ENCODE results near the gene EPC1. TPM values are rescaled to one million over a fixed set of nuclear protein-coding genes. Genes with fewer than 3 reads are reported as not detected.

Gene EPC1
- total RNA-seq, 4 donors from 2014 or later, result 25.0 to 37.9 (median 29.3) TPM

DNA sequence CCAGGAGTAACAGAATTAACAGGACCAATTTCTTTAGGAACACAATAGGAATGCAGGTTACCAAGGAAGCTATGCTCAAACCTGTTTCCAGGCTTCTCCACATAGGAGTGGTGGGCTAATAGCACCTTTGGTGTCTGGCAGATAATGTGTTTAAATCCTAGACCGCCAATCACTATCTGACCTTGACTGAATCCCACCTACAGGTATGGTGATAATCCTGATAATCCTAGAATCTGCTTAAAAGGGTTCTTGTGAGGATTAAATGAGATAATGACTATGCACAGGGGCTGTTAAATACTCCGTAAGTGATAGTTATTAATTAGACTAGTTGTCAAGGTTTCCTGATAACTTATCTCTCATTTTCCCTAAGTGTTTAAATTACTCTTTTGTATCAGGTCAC, 81.2 kb downstream of the EPC1 start:
- no peak for DNase-seq
- in situ Hi-C loops (cut with MboI; ENCODE audit: low sequenced_read_pairs in 4 of 4), result no loop called here
- Histone ChIP-seq H3K27me3 (no peaks in the 10 kb centered on the region), H3K4me3 (no peak overlapping the region), H3K27ac (no peak overlapping the region), H3K36me3 (peaks cover 0 to 33% of the 10 kb centered on the region in 2 donors), H3K4me1 (no peaks in the 10 kb centered on the region), H3K9me3 (no peaks in the 10 kb centered on the region)
- TF ChIP-seq POLR2A (IDR thresholded peaks at IDR 0.05), result no peak
- ATAC-seq, result no peak
- intact Hi-C loops (cut with DNase I; ENCODE audit: low total_unique reads), result no loop called here

DNA sequence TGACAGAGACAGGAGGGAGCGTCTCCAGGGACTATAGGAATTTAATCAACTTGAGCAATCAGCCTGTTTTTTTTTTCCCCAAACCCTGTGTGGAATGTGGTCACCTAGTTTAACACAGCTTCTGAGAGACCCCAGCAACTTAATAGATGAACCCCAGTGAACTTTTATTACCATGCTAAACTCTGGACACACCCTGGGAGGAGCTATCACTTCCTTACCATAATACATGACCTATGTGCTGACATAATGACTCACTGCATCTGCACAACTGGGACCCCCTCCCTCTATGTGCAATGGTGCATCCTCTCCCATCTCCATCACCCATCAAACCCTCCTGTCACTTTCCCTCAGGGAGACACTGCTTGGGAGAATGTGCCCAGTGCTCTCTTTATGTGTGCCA, 83.7 kb downstream of the EPC1 start:
- no peaks in the 10 kb centered on the region for H3K27me3 ChIP-seq
- TF ChIP-seq, protein P1, sequence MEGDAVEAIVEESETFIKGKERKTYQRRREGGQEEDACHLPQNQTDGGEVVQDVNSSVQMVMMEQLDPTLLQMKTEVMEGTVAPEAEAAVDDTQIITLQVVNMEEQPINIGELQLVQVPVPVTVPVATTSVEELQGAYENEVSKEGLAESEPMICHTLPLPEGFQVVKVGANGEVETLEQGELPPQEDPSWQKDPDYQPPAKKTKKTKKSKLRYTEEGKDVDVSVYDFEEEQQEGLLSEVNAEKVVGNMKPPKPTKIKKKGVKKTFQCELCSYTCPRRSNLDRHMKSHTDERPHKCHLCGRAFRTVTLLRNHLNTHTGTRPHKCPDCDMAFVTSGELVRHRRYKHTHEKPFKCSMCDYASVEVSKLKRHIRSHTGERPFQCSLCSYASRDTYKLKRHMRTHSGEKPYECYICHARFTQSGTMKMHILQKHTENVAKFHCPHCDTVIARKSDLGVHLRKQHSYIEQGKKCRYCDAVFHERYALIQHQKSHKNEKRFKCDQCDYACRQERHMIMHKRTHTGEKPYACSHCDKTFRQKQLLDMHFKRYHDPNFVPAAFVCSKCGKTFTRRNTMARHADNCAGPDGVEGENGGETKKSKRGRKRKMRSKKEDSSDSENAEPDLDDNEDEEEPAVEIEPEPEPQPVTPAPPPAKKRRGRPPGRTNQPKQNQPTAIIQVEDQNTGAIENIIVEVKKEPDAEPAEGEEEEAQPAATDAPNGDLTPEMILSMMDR (IDR thresholded peaks at IDR 0.05 in 4 of 5, conservative IDR thresholded peaks at IDR 0.05 in 1 of 5), result no peak
- TF ChIP-seq POLR2A (IDR thresholded peaks at IDR 0.05), result no peak
- H3K4me3 ChIP-seq, result no peak overlapping the region
- DNase-seq (no peak), ATAC-seq (no peak)
- peaks cover 0 to 8% of the 10 kb centered on the region in 2 donors for H3K36me3 ChIP-seq
- no peaks in the 10 kb centered on the region for H3K9me3 ChIP-seq
- in situ Hi-C loops (cut with MboI; ENCODE audit: low sequenced_read_pairs in 4 of 4) (no loop called here), intact Hi-C loops (cut with DNase I; ENCODE audit: low total_unique reads) (no loop called here)
- no peak overlapping the region for H3K27ac ChIP-seq
- no peaks in the 10 kb centered on the region for H3K4me1 ChIP-seq

DNA sequence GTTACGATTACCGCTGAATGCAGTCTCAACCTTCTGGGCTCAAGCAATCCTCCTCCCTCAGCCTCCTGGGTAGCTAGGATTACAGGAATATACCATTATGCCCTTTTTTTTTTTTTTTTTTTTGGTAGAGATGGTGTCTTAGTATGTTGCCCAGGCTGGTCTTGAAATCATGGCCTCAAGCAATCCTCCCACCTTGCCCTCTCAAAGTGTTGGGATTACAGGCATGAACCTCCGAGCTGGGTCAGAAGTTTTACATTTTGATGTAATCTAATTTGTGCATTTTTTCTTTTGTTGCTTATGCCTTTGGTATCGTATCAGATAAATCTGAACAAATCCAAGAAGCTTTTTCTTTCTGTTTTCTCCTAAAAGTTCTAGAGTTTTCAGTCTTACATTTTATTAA, 87.4 kb downstream of the EPC1 start:
- DNase-seq (no peak), ATAC-seq (no peak)
- H3K27ac ChIP-seq, result no peak overlapping the region
- no peaks in the 10 kb centered on the region for H3K36me3 ChIP-seq
- no peaks in the 10 kb centered on the region for H3K9me3 ChIP-seq
- H3K27me3 ChIP-seq, result no peaks in the 10 kb centered on the region
- TF ChIP-seq, protein P1 (IDR thresholded peaks at IDR 0.05 in 4 of 5, conservative IDR thresholded peaks at IDR 0.05 in 1 of 5), result no peak
- TF ChIP-seq POLR2A (IDR thresholded peaks at IDR 0.05), result no peak
- no peaks in the 10 kb centered on the region for H3K4me1 ChIP-seq
- in situ Hi-C loops (cut with MboI; ENCODE audit: low sequenced_read_pairs in 4 of 4), result loop anchor here (5.0 to 10.0 kb wide), 6 partner anchors 78 to 115 kb away; partner anchors contain the start of gene EPC1 (in 2 of the 4)
- intact Hi-C loops (cut with DNase I; ENCODE audit: low total_unique reads), result no loop called here
- no peak overlapping the region for H3K4me3 ChIP-seq

DNA sequence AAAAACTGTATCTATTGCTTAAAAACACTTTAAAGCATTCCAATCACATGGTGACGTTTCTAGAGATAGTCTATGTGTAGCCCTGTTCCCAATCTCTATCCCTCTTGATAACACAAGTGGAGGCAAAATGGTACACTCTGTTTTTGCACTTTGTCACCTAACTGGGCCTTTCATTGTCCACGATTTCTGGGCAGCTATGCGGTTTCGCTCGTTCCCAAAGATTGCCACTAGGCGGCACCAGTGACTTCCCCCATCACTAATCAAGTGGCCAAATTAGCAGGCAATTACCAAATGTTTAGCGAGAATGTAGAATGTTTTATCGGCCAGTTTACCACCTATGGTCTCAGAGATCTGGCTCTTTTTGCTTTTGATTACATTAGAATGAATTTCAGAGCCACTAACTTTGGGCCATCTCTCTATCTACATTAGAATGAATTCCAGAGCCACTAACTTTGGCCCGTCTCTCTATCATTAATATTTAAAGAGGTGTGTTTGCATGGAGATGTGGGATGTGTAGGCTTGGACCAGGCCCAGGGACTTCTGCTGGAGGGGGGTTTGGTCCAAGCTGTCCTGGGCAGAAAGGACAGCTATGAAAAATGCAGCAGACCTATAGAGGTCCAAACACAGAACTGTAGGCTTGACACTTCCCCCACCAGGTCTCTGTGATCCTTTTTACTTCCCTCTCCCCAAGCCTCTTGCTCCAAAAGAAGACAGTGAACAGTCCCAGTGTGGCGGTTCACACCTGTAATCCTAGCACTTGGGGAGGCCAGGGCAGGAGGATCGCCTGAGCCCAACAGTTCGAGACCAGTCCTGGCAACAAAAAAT, 90.1 kb downstream of the EPC1 start:
- Histone ChIP-seq H3K4me3 (no peak overlapping the region), H3K9me3 (no peaks in the 10 kb centered on the region)
- in situ Hi-C loops (cut with MboI; ENCODE audit: low sequenced_read_pairs in 4 of 4), result loop anchor here (5.0 to 10.0 kb wide), 6 partner anchors 80 to 118 kb away; partner anchors contain the start of gene EPC1 (in 2 of the 4)

DNA sequence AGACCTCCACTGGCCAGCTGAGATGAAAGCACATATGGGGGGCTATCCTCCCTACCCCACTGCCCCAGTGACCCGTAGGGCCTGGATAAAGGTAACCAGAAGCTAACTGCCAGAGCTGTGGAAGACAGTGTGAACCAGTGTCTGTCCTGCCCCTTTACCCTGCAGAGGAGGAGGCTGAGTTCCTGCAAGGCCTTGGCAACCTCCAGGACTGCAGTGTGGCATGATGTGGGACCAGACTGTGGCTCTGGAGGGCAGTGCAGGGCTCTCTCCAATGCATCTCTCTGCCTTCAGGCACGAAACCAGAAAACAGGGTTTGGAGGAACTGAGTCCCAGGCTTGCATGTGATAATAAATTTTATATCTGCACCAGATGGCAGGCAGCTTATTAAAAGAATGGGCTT, 93.1 kb downstream of the EPC1 start:
- Histone ChIP-seq H3K27me3 (no peaks in the 10 kb centered on the region), H3K27ac (no peak overlapping the region), H3K36me3 (no peaks in the 10 kb centered on the region), H3K4me3 (no peak overlapping the region), H3K4me1 (no peaks in the 10 kb centered on the region), H3K9me3 (no peaks in the 10 kb centered on the region)
- in situ Hi-C loops (cut with MboI; ENCODE audit: low sequenced_read_pairs in 4 of 4), result loop anchor here in 3 of 4 donors (10.0 kb wide), 3 partner anchors 91 to 121 kb away; partner anchors contain the start of gene EPC1 (in 1 of the 3)
- ATAC-seq, result no peak
- TF ChIP-seq, protein P1 (IDR thresholded peaks at IDR 0.05 in 4 of 5, conservative IDR thresholded peaks at IDR 0.05 in 1 of 5), result no peak
- intact Hi-C loops (cut with DNase I; ENCODE audit: low total_unique reads), result no loop called here
- no peak for DNase-seq

More for the DNA sequence above, 90.1 kb downstream of the EPC1 start:
- intact Hi-C loops (cut with DNase I; ENCODE audit: low total_unique reads), result loop anchor here (1.0 to 2.0 kb wide), 3 partner anchors 89 to 188 kb away; no protein-coding TSS in a partner anchor
- ATAC-seq (peak; percentile 66 to 77), DNase-seq (peak; percentile 23 to 33)
- Histone ChIP-seq H3K27ac (no peak overlapping the region), H3K4me1 (no peaks in the 10 kb centered on the region), H3K36me3 (no peaks in the 10 kb centered on the region), H3K27me3 (no peaks in the 10 kb centered on the region)
- TF ChIP-seq, protein P1 (IDR thresholded peaks at IDR 0.05 in 4 of 5, conservative IDR thresholded peaks at IDR 0.05 in 1 of 5), result peak; percentile 77 to 88 (median 84)
- no peak for TF ChIP-seq POLR2A (IDR thresholded peaks at IDR 0.05)

Measured in gastrocnemius medialis (tissue), 4 donors.